ENCODE data around the gene YKT6.

The YKT6 gene

GRCh38 chr7:44263326-44264082, 62.7 kb downstream of the YKT6 start:
- DNase-seq, result no peak

Data from T-helper 1 cell (primary cell).